ENCODE data around the gene IQCM. TPM values are rescaled to one million over a fixed set of nuclear protein-coding genes. Genes with fewer than 3 reads are reported as not detected.

IQCM gene
- total and polyA plus RNA-seq, 9 donors: 0.08 TPM; not detected in 8

DNA sequence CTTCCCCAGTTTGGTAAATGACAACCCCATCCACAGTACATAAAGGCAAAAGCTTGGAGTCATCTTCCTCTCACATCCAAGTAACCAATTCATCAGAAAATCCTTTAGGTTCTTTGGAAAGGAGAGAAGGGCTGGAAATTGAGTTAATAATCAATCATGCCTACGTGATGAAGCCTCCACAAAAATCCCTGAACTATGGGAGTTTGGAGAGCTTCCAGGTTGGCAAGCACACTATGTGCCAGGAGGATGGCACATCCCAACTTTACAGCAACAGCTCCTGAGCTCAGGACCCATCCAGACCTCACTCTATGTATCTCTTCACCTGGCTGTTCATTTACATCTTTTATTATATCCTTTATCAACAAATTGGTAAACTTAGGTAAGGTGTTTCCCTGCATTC lies 98.9 kb downstream of the IQCM start:
- no peaks in the 10 kb centered on the region for H3K36me3 ChIP-seq (ENCODE audit: control insufficient read depth, insufficient read depth, low read length)
- H3K27me3 ChIP-seq (ENCODE audit: control insufficient read depth, insufficient read depth, low read length): no peaks in the 10 kb centered on the region
- H3K4me3 ChIP-seq (ENCODE audit: low read length): no peak overlapping the region
- H3K9me3 ChIP-seq (replicated peaks; ENCODE audit: control insufficient read depth, low read depth, low read length): peaks cover 15% of the 10 kb centered on the region
- H3K4me1 ChIP-seq (ENCODE audit: control insufficient read depth, insufficient read depth, low read length): peaks cover 4% of the 10 kb centered on the region
- DNase-seq: no peak
- no CpG with 5 or more reads among the region's 1 CpG for WGBS (ENCODE audit: insufficient coverage)
- no peak overlapping the region for H3K27ac ChIP-seq (ENCODE audit: low read length)

DNA sequence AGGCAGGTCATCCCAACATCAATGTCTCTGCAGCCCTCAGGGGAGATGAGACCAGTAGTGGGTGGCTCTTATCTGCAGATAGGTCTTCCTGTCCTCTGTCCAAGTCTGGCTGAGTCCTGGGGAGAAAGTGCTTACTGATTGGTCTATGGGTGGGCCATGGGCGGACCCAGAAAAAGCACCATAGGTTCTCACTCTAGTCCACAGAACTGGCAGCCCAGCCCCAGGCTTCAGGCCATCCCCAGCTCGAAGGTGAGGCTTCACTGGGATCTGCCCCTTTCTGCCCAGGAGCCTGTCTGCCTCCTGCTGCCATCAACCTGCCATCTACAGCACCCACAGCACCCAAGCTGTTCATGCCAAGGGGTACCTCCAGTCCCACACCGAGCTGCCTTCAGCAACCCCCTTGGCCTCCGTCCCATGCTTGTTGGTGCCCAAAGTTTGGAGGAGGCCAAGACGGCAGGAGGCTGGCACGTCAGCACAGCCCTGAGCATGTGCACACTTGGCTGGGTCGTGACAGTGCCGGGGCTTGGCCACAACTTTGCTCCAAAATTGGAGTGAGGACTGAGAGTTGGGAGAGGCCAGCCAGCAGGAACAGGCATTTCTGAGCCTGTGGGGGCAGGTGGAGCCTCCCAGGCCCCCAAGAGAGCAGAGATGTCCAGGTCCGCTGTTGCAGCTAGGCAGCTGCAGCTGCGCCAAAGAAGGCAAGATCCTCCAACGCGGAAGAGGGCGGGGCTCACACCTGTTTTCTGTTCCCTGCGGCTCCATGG lies 99.6 kb downstream of the IQCM start:
- H3K4me3 ChIP-seq (ENCODE audit: low read length): no peak overlapping the region
- peaks cover 4% of the 10 kb centered on the region for H3K4me1 ChIP-seq (ENCODE audit: control insufficient read depth, insufficient read depth, low read length)
- 89% methylated on average over 14 of the region's 14 CpGs for WGBS (ENCODE audit: insufficient coverage)
- no peaks in the 10 kb centered on the region for H3K27me3 ChIP-seq (ENCODE audit: control insufficient read depth, insufficient read depth, low read length)
- no peak overlapping the region for H3K27ac ChIP-seq (ENCODE audit: low read length)
- no peak for DNase-seq
- H3K9me3 ChIP-seq (replicated peaks; ENCODE audit: control insufficient read depth, low read depth, low read length): peaks cover 15% of the 10 kb centered on the region
- no peaks in the 10 kb centered on the region for H3K36me3 ChIP-seq (ENCODE audit: control insufficient read depth, insufficient read depth, low read length)

- 85% methylated on average over 3 of the region's 3 CpGs for WGBS (ENCODE audit: insufficient coverage)
- no peak for DNase-seq
- no peak overlapping the region for H3K4me3 ChIP-seq (ENCODE audit: low read length)
- no peaks in the 10 kb centered on the region for H3K36me3 ChIP-seq (ENCODE audit: control insufficient read depth, insufficient read depth, low read length)
- peaks cover 15% of the 10 kb centered on the region for H3K9me3 ChIP-seq (replicated peaks; ENCODE audit: control insufficient read depth, low read depth, low read length)
- H3K4me1 ChIP-seq (ENCODE audit: control insufficient read depth, insufficient read depth, low read length): peaks cover 4% of the 10 kb centered on the region
- H3K27ac ChIP-seq (ENCODE audit: low read length): no peak overlapping the region
- no peaks in the 10 kb centered on the region for H3K27me3 ChIP-seq (ENCODE audit: control insufficient read depth, insufficient read depth, low read length)
Measured at GRCh38 chr4:149713031-149713430, 102.6 kb downstream of the IQCM start.

- no peak overlapping the region for H3K4me3 ChIP-seq (ENCODE audit: low read length)
- peaks cover 4% of the 10 kb centered on the region for H3K4me1 ChIP-seq (ENCODE audit: control insufficient read depth, insufficient read depth, low read length)
- no peaks in the 10 kb centered on the region for H3K27me3 ChIP-seq (ENCODE audit: control insufficient read depth, insufficient read depth, low read length)
- peaks cover 15% of the 10 kb centered on the region for H3K9me3 ChIP-seq (replicated peaks; ENCODE audit: control insufficient read depth, low read depth, low read length)
- H3K27ac ChIP-seq (ENCODE audit: low read length): no peak overlapping the region
- WGBS (ENCODE audit: insufficient coverage): 13% methylated on average over 1 of the region's 2 CpGs
- H3K36me3 ChIP-seq (ENCODE audit: control insufficient read depth, insufficient read depth, low read length): no peaks in the 10 kb centered on the region
- DNase-seq: peak; percentile 83
Measured at GRCh38 chr4:149711593-149712365, 103.9 kb downstream of the IQCM start.

- H3K36me3 ChIP-seq (ENCODE audit: control insufficient read depth, insufficient read depth, low read length): no peaks in the 10 kb centered on the region
- DNase-seq: no peak
- H3K4me1 ChIP-seq (ENCODE audit: control insufficient read depth, insufficient read depth, low read length): peaks cover 4% of the 10 kb centered on the region
Measured at GRCh38 chr4:149709640-149710039, 106.0 kb downstream of the IQCM start.

DNA sequence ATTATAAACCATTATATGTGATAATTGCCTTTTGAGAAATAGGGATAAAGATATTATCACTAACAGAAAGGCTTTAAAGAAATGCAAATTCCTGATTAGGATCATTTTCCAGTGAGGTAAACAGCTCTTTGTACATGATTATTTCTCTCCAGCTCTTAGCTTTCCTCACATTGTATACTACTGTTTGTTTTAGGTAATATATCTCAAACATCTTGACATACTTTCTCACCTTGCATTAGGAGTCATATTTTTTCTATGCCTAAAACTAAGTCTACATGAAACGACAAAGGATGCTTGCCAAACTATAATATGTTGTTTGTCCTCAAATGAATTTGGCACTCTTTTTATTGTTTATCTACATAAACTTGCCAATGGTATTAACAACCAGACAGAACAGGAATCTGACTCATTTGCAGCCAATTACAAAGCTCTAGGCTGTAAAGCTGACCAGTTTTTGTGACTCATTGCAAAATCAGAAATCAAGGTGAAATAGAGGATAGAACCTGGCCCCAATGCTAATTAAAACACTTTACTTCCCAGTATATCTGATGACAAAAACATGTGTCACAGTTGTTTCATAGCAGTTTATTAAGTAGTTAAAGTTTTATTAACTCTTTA lies 107.0 kb downstream of the IQCM start:
- DNase-seq: no peak
- H3K4me3 ChIP-seq (ENCODE audit: low read length): no peak overlapping the region
- no peak overlapping the region for H3K27ac ChIP-seq (ENCODE audit: low read length)
- H3K27me3 ChIP-seq (ENCODE audit: control insufficient read depth, insufficient read depth, low read length): no peaks in the 10 kb centered on the region
- no peaks in the 10 kb centered on the region for H3K9me3 ChIP-seq (replicated peaks; ENCODE audit: control insufficient read depth, low read depth, low read length)
- no CpG with 5 or more reads among the region's 1 CpG for WGBS (ENCODE audit: insufficient coverage)
- peaks cover 4% of the 10 kb centered on the region for H3K4me1 ChIP-seq (ENCODE audit: control insufficient read depth, insufficient read depth, low read length)
- no peaks in the 10 kb centered on the region for H3K36me3 ChIP-seq (ENCODE audit: control insufficient read depth, insufficient read depth, low read length)

More at GRCh38 chr4:149709640-149710039, 106.0 kb downstream of the IQCM start:
- no peak overlapping the region for H3K4me3 ChIP-seq (ENCODE audit: low read length)
- H3K27me3 ChIP-seq (ENCODE audit: control insufficient read depth, insufficient read depth, low read length): no peaks in the 10 kb centered on the region
- no peak overlapping the region for H3K27ac ChIP-seq (ENCODE audit: low read length)
- H3K9me3 ChIP-seq (replicated peaks; ENCODE audit: control insufficient read depth, low read depth, low read length): no peaks in the 10 kb centered on the region

DNA sequence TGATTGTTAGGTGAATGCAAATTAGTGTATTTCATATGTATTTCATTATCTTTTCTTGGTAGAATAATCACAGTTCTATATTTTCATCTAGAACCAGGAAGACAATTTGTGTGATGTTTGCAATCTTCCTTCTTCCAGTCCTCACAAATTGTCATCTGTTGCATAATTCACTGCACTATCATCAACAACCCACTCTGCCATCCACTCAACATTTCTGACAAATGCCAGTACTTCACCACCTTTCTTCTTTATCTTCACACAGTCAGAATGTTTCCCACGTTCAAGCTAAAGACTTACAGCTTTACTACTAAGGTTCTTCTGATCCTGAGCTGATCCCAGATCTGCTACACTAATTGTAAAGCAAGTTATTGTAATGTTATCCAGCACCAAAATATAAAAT lies 107.8 kb downstream of the IQCM start:
- Histone ChIP-seq H3K27ac (ENCODE audit: low read length) (no peak overlapping the region), H3K36me3 (ENCODE audit: control insufficient read depth, insufficient read depth, low read length) (no peaks in the 10 kb centered on the region), H3K27me3 (ENCODE audit: control insufficient read depth, insufficient read depth, low read length) (no peaks in the 10 kb centered on the region), H3K4me3 (ENCODE audit: low read length) (no peak overlapping the region), H3K9me3 (replicated peaks; ENCODE audit: control insufficient read depth, low read depth, low read length) (no peaks in the 10 kb centered on the region), H3K4me1 (ENCODE audit: control insufficient read depth, insufficient read depth, low read length) (peaks cover 4% of the 10 kb centered on the region)
- no peak for DNase-seq
- no CpG with 5 or more reads among the region's 1 CpG for WGBS (ENCODE audit: insufficient coverage)

DNA sequence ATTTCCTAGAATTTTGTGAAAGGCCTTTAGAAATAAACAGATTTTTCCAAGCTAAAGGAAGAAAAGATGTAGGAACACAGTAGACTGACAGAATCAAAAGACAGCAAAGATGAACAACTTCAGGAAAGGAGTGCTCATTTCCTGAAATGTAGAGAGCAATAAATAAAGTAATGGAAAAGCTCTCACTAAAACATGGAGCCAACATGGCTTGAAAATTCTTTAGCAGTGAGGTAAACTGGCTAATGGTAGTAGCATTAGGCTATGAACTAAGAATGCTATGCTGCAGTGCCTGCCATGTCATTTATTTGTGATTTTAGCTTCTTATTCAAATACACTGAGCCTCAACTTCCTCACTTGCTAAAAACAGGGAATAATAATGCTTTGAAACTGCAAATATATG lies 108.7 kb downstream of the IQCM start:
- Histone ChIP-seq H3K27me3 (ENCODE audit: control insufficient read depth, insufficient read depth, low read length) (no peaks in the 10 kb centered on the region), H3K4me1 (ENCODE audit: control insufficient read depth, insufficient read depth, low read length) (peaks cover 2% of the 10 kb centered on the region), H3K9me3 (replicated peaks; ENCODE audit: control insufficient read depth, low read depth, low read length) (no peaks in the 10 kb centered on the region), H3K36me3 (ENCODE audit: control insufficient read depth, insufficient read depth, low read length) (no peaks in the 10 kb centered on the region), H3K4me3 (ENCODE audit: low read length) (no peak overlapping the region), H3K27ac (ENCODE audit: low read length) (no peak overlapping the region)
- DNase-seq: peak; percentile 49

GRCh38 chr4:149702414-149703293 lies 113.0 kb downstream of the IQCM start:
- no peak for DNase-seq
- H3K27ac ChIP-seq (ENCODE audit: low read length): no peak overlapping the region
- H3K4me3 ChIP-seq (ENCODE audit: low read length): no peak overlapping the region
- no peaks in the 10 kb centered on the region for H3K27me3 ChIP-seq (ENCODE audit: control insufficient read depth, insufficient read depth, low read length)
- WGBS (ENCODE audit: insufficient coverage): no CpG with 5 or more reads among the region's 2 CpGs
- no peaks in the 10 kb centered on the region for H3K4me1 ChIP-seq (ENCODE audit: control insufficient read depth, insufficient read depth, low read length)
- no peaks in the 10 kb centered on the region for H3K36me3 ChIP-seq (ENCODE audit: control insufficient read depth, insufficient read depth, low read length)
- H3K9me3 ChIP-seq (replicated peaks; ENCODE audit: control insufficient read depth, low read depth, low read length): no peaks in the 10 kb centered on the region
